HG03175 (cell line): ENCODE measurements around the gene CLDN15.
A peak's percentile ranks its signal among the peaks of the same experiment; 100 is the strongest.

Source experiments
- ATAC-seq: cut with Tn5 transposase; IDR thresholded peaks from one replicate; pipeline ENCODE4 v1.9.1; 2021; ENCODE audit warnings: mild to moderate bottlenecking, moderate library complexity; ENCODE audit not compliant: unreplicated experiment

Gene CLDN15

DNA sequence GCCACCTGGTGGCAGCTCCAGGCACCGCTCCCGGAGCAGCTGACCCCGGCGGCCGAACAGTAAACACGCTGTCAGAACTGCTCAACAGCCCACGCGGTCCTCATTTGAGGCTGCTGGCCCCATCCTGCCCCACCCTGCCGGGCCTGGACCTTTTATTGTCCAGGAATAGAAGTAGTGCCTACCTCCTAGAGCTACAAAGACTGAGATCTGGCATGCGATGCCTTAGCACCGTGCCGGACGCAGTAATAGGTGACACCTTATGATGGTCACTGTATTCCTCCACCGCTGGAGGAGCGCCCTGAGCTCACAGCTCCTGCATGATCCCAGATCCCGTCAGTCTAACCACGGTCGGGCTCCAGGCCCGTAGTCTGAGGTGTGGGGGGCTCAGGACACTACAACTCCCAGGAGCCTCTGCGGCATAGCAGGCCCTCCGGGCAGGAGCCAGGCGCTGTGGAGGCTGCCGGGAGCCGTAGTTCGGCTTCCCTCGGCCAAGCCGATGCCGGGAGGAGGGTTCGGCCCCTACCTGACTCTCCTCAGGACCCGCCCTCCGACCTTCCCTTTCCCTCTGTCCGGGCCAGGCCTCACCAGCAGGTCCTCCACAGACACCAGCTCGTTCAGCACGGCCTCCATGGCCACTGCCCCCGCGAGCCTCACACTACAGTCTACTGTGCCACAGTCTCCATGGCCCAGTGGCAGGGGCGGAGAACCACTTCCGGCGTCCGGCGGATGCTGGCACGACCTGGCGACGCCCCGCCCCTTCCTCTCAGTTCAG, 7.0 kb upstream of the CLDN15 start, which contains the start of gene FIS1:
Gene FIS1 (minus strand): TSS at position 707 of the 772 bp plus-strand sequence. CDS start 77 bp downstream, at position 630.
- ATAC-seq, result peak; percentile 93

DNA sequence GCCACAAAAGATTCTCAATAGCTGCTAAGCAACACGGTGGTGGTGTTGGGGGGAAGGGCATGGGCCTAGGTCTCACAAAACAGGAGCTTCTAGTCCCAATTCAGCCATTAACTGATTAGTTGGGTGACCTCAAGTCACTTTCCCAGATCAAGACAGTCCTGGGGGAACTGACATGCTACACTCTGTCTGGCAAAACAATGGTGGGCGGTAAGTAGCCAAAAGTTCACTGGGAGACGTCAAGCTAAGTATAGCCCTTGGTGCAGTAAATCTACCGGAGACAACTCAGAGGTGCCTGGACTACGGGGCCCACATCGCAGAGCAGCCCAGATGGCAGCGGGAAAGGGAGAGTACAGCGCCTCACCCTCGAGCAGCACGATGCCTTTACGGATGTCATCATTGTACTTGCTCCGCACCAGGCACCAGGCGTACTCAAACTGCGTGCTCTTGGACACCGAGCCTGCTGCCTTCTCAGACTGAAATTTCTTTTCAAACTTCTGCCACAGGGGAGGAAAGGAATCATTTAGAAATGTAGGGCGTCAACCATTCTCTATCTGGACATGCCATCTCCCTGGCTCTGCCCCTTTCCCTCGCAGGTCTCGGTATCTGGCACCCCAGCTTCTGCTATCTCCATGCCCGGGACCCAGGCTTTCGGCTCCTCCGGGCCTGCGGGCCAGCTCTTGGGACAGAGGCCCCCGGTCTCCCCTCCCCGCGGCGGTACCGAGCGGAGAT, 6.2 kb upstream of the CLDN15 start:
- ATAC-seq, result no peak

DNA sequence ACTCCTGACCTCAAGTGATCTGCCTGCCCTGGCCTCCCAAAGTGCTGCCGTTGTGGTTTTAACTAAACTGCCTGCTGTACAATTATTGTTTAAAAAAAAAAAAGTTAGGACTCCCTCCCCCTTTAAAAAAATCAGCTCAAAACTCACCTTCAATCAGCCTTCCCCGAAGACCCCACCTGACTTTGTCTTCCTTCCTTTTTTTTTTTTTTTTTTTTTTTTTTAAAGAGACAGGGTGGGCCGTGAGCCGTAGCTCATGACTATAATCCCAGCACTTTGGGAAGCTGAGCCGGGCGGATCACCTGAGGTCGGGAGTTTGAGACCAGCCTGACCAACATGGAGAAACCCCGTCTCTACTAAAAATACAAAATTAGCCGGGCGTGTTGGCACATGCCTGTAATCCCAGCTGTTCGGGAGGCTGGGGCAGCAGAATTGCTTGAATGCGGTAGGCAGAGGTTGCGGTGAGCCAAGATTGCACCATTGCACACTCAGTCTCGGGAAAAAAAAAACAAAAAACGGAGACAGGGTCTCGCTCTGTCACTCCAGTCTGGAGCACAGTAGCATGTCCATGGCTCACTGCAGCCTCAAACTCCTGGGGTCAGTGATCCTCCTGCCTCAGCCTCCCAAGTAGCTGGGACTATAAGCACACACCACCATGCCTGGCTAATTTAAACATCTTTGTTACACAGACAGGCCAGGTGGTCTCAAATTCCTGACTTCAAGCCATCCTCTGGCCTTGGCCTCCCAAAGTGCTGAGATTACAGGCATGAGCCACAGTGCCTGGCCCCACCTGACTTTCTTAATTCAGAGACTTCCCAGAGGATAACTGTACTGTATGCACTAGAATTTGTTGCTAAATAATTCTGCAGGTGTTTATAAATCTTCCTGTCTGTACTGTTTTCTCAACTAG, 4.1 kb upstream of the CLDN15 start:
- no peak for ATAC-seq

DNA sequence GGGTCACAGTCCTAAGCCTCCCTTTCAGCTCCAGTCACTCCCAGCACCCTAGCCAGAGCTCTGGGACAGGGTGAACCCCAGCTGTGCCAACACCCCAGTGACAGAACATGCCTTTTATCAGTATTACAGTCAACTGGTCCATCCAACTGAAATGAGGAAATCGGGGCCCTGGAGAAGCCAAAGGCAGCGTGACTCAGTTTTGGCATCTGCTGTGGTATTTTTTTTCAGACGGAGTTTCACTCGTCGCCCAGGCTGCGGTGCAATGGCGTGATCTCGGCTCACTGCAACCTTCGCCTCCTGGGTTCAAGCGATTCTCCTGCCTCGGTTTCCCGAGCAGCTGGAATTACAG, 3.4 kb upstream of the CLDN15 start:
- no peak for ATAC-seq

DNA sequence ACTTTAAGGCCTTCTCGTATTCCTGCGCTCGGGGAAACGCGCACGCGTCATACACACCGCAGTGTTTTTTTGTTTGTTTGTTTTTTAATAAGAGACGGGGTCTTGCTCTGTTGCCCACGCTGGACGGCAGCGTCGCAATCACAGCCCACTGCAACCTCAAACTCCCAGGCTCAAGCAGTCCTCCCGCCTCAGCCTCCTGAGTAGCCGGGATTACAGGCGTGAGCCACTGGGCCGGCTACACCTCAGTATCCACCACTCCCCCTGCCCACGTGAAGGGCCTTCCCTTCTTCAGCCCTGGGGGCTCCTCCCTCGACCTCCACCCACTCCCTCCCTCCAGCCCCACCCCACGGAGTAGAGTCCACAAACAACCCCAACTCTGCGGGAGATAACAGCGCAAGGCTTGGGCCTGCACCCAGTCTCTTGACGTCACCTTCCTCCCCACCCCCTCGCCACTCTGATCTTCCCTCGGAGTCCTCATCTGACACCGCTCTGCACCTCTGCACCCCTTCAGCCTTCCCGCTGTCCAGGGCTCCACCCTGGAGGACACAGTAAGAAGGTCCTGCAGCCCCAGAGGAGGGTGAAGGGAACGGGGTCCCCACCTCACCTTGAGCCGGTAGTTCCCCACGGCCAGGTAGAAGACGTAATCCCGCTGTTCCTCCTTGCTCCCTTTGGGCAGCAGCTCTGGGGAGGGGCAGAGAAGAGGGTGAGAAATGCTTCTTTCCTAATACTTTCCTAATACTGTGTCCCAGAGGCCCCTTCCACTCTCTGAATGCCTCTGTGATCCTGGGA, 2.8 kb upstream of the CLDN15 start:
- ATAC-seq, result no peak

DNA sequence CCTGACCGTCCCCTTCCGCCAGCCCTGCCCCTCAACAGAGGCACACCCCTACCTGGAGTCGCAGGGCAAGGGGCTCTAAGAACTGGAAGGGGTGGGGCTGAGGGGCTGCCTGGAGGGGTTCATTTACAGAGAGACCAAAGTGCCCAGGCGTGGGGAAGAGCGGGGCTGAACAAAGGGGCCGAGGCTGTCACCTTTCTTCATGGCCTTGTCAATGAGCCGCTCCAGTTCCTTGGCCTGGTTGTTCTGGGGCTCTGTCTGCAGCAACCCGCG, 2.3 kb upstream of the CLDN15 start:
- no peak for ATAC-seq

DNA sequence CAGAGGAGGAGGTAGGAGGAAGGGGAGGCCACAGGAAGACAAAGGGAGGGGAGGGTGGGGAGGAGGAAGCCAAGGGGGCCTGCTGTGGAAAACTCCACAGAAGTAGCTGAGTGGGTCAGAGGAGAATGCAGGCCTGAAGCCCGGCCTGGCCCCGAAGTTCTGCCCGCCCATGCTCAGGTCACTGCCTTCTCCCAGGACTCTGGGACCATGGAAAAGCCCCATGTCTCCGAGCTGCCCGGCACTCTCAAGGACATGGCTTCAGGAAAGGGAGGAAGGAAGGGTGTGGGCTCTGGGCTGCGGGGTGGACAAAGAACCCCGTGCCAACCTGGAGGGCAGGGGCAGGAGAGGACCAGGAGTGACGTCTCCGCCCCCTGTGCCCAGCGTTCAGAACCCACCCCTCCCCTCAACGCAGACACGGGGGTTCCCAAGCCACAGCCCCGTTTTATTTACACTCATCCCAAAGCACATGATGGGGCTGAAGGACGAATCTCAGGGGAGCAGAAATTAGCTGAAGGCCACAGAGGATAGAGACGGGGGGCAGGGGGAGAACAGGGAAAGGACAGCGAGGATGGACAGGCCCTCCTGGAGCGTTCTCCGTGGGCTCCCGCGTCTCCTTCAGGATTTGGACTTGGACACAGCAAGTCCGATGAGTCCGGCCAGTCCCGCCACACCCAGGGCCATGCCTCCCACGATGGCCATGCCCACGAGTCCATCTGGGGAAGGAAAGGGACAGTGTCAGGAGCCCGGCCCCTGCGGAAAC, 1.8 kb upstream of the CLDN15 start:
- no peak for ATAC-seq

DNA sequence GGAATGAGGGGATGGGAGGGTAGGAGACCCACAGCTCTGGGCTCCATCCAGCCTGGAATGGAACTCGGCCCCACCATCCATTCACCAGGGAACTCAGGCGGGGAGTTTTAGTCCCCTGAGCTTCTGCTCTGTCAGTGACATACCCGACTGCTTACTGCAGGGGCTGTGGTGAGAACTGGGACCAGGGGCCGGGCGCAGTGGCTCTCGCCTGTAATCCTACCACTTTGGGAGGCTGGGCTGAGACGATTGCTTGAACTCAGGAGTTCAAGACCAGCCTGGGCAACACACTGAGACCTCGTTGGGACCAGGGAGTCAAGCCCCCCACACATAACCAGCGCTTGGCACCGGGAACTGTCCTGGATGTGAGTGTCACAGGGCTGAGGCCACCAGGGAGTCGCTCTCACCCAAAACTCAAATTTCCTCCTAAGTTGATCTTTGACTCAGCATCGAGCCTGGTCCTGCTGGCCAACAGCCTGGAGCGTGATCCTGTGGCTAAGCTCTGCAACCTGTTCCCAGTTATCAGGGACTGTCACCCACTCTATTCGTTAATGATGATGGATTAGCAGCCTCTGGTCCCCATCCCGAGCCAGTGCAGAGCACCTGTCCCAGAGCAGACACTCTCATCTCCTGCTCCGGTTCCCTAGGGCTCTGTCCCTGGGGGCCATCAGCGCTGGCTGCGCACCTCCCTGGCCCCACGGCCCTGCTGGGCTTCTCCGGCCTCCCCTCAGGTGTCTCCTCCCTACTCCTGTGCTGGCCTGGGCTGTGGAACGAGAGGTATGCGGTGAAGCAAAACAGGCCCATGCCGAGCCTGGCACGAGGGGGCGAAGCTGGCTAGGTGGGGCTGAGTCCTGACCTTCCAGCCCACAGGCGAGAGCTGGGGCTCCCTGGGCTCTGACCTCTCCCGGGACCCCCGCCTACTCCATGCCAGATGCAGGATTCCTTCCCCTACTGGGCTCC, 902 bp upstream of the CLDN15 start:
- ATAC-seq, result no peak

DNA sequence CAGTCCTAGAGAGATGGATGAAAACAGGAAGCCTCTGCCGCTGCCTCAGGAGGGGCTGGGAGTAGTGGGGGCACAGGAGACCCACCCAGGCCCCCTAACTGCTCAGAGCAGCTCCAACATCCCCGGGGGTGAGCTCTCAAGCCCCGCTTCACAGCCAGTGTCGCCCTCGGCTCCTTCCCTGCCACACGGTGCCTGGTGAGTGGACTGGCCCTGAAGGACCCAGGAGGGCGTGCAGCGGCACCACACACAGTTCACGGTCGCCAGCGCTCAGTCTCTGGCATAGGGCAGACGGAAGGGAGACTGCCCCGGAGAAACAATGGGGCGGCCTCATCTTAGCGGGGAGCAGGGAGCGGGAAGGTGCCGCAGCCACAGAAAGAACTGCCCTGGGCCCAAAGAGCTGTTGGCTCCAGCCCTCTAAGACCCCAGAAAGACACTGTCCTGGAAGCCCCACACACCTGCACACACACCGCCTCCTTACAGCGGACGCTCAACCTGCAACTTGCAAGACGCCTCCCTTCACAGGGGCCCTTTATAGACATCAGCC, 1.2 kb downstream of the CLDN15 start:
- ATAC-seq, result no peak

DNA sequence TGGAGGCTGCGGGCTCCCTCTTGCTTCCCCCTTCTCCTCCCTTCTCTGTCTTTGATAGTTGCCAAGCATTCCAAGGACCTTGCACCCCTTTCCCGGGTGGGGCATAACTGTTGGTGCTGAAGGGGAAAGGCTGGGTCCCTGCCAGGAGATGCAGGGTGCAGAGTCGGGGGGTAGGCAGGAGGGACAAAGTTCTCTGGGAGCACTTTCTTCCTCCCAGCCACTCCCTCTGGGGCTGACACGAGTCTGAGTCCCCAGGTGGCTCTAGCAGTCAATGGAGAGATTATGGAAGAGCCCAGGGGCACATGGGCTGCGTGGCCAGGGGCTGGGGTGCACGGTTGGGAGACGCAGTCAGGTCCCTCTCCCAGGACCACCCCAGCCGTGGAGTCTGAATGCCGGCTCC, 2.1 kb downstream of the CLDN15 start:
- ATAC-seq, result no peak

DNA sequence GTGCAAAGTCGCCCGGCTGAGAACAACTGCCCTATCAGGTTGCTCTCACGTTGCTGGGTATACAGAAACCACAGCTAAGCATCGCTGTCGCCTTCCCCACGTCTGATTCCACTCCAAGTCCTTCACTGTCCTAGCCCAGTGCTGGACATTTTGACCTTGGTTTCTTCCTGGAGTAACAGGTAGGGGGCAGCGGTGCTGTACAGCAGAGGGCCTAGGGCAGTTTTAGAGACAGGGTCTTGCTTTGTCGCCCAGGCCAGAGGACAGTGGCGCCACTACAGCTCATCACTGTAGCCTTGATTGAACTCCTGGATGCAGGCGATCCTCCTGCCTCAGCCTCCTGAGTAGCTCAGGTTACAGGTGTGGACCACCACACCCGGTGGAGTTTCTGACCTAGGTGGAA, 2.6 kb downstream of the CLDN15 start:
- ATAC-seq, result no peak

DNA sequence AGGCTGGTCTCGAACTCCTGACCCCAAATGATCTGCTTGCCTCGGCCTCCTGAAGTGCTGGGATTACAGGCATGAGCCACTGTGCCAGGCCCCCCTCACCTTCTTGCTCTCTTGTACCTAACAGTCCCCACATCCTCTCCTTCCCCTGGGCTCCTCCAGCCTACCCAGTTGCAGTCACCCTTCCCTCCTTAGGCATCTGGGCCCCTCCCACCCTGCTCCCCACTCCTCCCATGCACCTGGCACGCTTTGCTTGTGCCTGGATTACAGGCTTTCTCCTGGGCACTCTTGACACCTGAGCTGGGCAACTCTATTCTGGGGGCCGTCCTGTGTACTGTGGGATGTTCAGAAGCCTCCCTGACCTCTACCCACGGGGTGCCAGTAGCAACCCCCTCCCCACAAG, 3.0 kb downstream of the CLDN15 start:
- ATAC-seq, result no peak

DNA sequence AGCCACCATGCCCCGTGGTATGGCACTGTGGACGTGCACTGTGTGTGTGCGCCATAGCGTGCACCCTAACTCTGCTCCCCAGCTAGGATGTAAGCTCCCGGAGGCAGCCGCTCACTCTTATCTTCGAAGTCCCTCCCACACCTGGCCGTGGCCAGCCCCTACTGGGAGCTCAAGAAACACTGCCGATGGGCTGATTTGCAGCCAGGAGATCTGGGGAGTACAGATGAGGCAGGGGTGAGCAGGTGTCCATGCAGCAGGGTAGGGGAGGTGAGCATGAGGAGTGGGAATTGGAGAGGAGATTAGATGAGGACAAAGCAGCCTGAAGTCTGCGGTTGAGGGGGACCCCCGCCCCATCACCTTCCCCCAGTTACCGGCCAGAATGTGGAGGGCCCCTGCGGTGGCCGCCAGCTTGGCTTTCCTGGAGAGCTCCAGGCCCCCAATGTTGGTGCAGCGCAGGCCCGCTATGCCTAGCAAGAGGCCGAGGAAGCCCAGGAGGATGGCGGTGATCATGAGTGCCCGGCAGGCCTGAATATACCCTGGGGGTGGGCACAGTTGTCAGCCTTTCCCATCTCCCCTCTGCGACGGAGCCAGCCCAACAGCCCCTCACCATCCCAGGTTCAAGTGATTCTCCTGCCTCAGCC, 3.6 kb downstream of the CLDN15 start:
- no peak for ATAC-seq

DNA sequence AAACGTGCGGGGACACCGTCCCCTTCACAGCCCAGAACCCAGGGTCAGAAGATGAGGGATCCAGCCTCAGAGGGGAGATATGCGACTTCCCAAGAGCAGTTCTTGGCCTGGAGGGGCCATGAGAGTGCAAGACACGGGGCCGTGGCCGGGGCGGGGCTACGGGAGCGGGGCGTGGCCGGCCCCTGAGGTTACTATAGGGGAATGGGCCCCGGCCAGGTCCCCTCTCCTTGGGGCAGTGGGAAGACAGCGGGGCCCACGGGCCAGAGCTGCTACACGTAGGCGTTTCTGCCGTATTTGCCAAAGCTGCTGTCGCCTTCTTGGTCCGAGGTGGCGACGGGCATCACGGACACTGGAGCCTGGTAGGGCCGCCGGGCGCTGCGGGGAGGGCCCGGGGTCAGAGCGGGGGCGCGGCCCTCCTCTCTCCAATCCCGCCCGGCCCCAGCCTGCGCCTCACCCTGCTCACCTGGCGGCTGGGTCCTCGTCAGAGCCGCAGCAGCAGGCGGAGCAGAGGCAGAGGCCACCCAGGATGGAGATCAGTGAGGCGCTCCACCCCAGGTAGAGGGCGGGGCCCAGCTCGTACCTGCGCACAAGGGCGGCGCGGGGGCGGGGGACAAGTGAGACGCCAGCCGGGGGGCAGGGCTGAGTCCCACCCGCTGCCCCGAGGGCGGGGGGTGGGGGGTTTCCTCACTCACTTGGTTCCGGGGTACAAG, 5.3 kb downstream of the CLDN15 start:
- no peak for ATAC-seq

DNA sequence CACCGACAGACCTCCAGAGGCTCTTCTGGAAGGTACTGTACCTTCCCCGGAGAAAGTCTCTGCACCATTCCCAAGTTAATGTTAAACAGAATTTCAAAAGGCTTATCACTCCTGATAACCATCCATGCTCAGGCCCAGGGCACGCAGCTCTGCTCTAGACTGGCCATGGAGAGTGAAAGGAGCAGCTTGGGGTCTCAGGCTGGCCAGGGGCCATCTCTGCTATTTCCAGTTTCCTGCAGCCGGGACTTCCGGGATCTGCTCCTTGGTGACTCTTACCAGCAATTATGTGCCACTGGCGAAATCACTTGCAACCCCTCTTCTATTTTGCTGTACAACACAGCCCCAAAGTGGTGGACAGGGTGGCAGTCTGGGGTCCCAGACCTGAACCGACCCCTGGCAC, 6.0 kb downstream of the CLDN15 start:
- no peak for ATAC-seq

DNA sequence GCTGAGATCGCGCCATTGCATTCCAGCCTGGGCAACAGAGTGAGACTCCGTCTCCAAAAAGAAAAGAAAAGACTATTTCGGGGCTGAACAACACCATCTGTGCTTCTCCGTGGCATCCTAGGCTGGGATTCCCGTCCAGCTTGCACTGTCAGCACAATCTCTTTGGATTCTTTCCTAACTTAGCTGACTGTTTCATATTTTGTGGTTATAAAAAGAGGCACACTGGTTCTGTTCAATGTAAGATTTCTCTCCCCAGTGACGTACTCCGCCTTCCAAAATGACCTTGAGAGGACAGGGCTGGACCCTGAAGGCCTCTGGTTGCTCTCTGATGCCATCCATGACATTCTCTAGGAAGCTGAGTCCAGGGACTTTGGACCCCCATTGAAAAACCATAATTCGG, 10.9 kb downstream of the CLDN15 start:
- no peak for ATAC-seq

DNA sequence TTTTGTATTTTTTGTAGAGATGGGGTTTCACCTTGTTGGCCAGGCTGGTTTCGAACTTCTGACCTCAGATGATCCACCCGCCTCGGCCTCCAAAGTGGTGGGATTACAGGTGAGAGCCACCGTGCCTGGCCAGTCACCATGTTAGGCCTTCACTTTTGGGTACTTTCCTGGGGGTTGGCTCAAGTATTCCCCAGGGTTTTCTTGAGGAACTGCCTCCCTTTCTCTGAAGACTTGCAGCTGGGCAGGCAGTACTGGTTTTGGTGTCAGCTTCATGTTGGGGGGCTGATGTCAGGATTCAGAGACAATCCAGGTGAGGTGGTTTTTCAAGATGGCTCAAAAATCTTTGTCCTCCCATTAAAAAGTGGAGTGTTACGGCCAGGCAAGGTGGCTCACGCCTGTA, 12.0 kb downstream of the CLDN15 start:
- no peak for ATAC-seq

DNA sequence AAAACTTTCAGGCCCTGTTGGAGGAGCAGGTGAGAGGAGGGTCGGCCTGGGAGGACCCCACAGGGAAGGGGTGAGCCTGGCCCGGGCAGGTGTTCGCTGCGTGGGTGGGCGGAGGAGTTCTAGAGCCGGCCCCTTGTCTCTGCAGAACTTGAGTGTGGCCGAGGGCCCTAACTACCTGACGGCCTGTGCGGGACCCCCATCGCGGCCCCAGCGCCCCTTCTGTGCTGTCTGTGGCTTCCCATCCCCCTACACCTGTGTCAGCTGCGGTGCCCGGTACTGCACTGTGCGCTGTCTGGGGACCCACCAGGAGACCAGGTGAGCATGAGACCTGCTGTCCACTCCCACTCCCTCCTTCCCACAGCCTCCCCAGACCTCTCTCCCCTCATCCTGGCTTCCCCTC, 14.1 kb downstream of the CLDN15 start:
- no peak for ATAC-seq
